ENCODE measurements around the gene MGLL. TPM values are rescaled to one million over a fixed set of nuclear protein-coding genes. Genes with fewer than 3 reads are reported as not detected.

MGLL gene
- total RNA-seq, 2 experiments from 2014 or later = 0.10 to 0.25 TPM

GRCh38 chr3:127749787-127750225 is 72.5 kb downstream of the MGLL start:
- no peaks in the 10 kb centered on the region for H3K36me3 Mint-ChIP-seq (ENCODE audit: low read depth)
- no peak overlapping the region for H3K4me3 Mint-ChIP-seq
- DNase-seq = no peak
- H3K27ac Mint-ChIP-seq = no peak overlapping the region
- H3K27me3 Mint-ChIP-seq = peaks cover 8% of the 10 kb centered on the region
- H3K4me1 Mint-ChIP-seq = peaks cover 4% of the 10 kb centered on the region
- ChIA-PET POLR2A (no interaction called here), CTCF (interaction anchor here (3.3 kb wide), 1 partner anchor 10 kb away, joined by 8 read pairs; no protein-coding TSS in a partner anchor)
- H3K9me3 Mint-ChIP-seq = no peaks in the 10 kb centered on the region

GRCh38 chr3:127749361-127749760 is 73.0 kb downstream of the MGLL start:
- H3K36me3 Mint-ChIP-seq (ENCODE audit: low read depth) = no peaks in the 10 kb centered on the region
- H3K27ac Mint-ChIP-seq = no peak overlapping the region
- peaks cover 4% of the 10 kb centered on the region for H3K4me1 Mint-ChIP-seq
- H3K27me3 Mint-ChIP-seq = peaks cover 8% of the 10 kb centered on the region
- CTCF ChIA-PET = interaction anchor here (3.3 kb wide), 1 partner anchor 11 kb away, joined by 8 read pairs; no protein-coding TSS in a partner anchor
- H3K9me3 Mint-ChIP-seq = no peaks in the 10 kb centered on the region
- DNase-seq = no peak
- H3K4me3 Mint-ChIP-seq = no peak overlapping the region
- POLR2A ChIA-PET = no interaction called here

- CTCF ChIA-PET = interaction anchor here (1.4 to 3.3 kb wide), 2 partner anchors 11 to 12 kb away, joined by 3 to 8 read pairs; no protein-coding TSS in a partner anchor
- no peaks in the 10 kb centered on the region for H3K36me3 Mint-ChIP-seq (ENCODE audit: low read depth)
- no peak overlapping the region for H3K4me3 Mint-ChIP-seq
Observed at GRCh38 chr3:127748754-127749327, 73.5 kb downstream of the MGLL start.

DNA sequence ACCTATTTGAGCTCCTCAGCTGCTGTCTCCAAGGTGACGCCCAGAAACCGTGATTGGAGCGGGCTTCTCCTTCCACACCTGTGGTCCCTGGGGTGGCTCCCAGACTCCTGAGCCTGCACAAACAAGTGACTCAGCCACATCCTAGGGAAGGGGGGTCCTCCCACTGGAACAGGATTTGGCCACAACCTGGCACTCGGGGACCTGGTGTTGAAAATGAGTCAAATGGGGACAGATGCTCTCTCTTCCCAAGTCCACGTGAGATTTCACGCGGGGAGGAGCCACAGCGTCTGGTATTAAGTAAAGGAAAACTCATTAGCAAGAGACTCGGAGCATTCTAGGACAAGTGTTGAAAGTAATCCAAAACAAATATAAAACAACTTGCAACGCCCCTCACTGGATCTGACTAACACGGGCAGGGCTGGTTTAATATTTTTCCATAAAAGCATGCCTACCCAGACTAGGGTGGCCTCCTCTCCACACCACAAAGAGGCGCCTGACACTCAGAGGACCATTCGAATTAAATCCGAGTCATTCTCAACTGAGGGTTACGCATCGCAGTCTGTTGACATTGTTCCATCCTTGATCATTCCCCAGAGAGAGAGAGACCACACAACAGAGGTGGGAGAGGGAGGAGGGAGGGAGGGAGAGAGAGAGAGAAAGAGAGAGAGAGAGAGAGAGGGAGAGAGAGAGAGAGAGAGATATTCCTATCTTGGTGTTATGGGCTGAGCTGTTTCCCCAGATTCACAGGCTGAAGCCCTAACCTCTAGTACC is 74.4 kb downstream of the MGLL start:
- no peaks in the 10 kb centered on the region for H3K9me3 Mint-ChIP-seq
- ChIA-PET CTCF (interaction anchor here (1.4 kb wide), 1 partner anchor 13 kb away, joined by 3 read pairs; no protein-coding TSS in a partner anchor), POLR2A (interaction anchor here (0.6 kb wide), 1 partner anchor 52 kb away, joined by 3 read pairs; no protein-coding TSS in a partner anchor)
- peaks cover 8% of the 10 kb centered on the region for H3K27me3 Mint-ChIP-seq
- H3K36me3 Mint-ChIP-seq (ENCODE audit: low read depth) = no peaks in the 10 kb centered on the region
- DNase-seq = no peak
- no peak overlapping the region for H3K27ac Mint-ChIP-seq
- H3K4me3 Mint-ChIP-seq = no peak overlapping the region
- peaks cover 4% of the 10 kb centered on the region for H3K4me1 Mint-ChIP-seq

More at GRCh38 chr3:127748754-127749327, 73.5 kb downstream of the MGLL start:
- DNase-seq = no peak
- no peak overlapping the region for H3K27ac Mint-ChIP-seq
- peaks cover 4% of the 10 kb centered on the region for H3K4me1 Mint-ChIP-seq
- POLR2A ChIA-PET = interaction anchor here (0.6 kb wide), 1 partner anchor 51 kb away, joined by 3 read pairs; no protein-coding TSS in a partner anchor
- no peaks in the 10 kb centered on the region for H3K9me3 Mint-ChIP-seq
- H3K27me3 Mint-ChIP-seq = peaks cover 8% of the 10 kb centered on the region

GRCh38 chr3:127747066-127747465 is 75.2 kb downstream of the MGLL start:
- H3K4me3 Mint-ChIP-seq = no peak overlapping the region
- H3K4me1 Mint-ChIP-seq = peaks cover 4% of the 10 kb centered on the region
- peaks cover 8% of the 10 kb centered on the region for H3K27me3 Mint-ChIP-seq
- ChIA-PET POLR2A (no interaction called here), CTCF (interaction anchor here (0.5 to 0.6 kb wide), 2 partner anchors 9 to 602 kb away, joined by 3 read pairs; no protein-coding TSS in a partner anchor)
- no peaks in the 10 kb centered on the region for H3K36me3 Mint-ChIP-seq (ENCODE audit: low read depth)
- H3K27ac Mint-ChIP-seq = no peak overlapping the region
- H3K9me3 Mint-ChIP-seq = no peaks in the 10 kb centered on the region
- DNase-seq = no peak

DNA sequence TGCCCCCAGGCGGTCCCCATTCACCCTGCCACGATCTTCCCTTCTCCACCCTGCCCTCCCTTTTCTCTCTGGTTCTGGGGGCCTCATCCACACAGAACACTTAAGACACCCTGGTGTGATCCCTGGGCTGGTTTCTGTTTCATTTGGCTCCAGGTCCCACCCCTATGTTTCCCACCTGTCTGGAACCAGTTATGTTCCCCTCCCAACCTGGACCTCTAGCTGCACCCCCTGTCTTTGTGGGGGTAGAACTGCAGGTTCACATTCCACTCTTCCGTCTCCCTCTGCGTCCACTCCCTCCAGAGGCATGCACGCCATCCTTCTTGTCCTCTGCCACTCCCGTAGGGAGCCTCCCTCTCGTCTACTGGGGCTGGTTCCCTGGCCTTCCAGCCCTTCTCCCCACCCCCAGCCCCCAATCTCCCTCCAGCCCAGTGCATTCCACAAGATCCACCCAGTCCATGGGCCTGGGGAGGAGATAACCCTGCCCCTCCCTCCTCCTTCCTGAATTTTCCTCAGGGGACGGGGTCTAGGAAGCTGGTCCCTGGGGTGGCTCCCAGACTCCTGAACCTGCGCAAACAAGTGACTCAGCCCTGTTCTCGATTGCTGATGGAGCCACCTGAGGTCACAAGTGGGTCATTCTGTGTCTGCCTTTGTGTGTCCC is 75.8 kb downstream of the MGLL start:
- CTCF ChIA-PET = interaction anchor here (0.5 to 1.3 kb wide), 4 partner anchors 9 to 602 kb away, joined by 3 to 4 read pairs (median 3); no protein-coding TSS in a partner anchor

DNA sequence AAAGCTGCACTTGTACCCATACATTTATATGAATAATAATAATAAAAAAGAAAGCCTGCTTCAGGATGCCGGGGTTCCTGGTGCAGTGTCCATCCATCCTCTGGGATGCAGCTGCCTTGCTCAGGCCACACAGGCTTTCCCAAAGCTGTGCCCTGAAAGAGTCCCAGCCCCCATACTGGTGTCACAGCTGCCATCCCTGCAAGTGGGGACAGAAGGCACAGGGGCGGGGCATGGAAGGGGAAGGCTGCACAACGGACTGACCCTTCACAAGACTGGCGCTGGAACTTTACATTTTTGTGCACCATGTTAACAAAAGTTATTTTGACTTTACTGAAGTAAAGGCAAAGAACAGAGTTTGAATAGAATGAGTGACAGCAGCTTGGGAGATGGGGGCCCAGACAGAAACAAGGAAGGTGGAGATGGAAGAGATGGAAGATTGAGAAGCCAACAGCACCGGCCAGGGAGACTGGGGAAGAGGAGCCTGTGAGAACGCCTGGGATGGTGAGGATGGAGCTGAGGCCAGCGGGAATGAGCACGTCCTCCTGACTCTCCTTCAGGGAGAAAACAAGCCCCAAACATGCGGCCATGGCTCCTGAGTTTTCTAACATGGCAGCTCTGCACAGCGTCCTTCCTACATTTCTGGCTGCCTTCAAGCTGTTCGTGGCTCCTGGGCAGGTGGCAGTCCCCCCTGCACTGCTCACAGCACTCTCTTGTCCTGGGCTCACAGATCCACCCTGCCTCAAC is 76.5 kb downstream of the MGLL start:
- CTCF ChIA-PET = interaction anchor here (1.1 to 1.3 kb wide), 2 partner anchors 10 to 12 kb away, joined by 3 to 4 read pairs; no protein-coding TSS in a partner anchor
- Mint-ChIP-seq H3K9me3 (no peaks in the 10 kb centered on the region), H3K27ac (no peak overlapping the region), H3K36me3 (ENCODE audit: low read depth) (no peaks in the 10 kb centered on the region), H3K4me1 (peaks cover 4% of the 10 kb centered on the region), H3K27me3 (peaks cover 5% of the 10 kb centered on the region), H3K4me3 (no peak overlapping the region)
- POLR2A ChIA-PET = no interaction called here
- DNase-seq = no peak

More for the DNA sequence above, 75.8 kb downstream of the MGLL start:
- Mint-ChIP-seq H3K27me3 (peaks cover 8% of the 10 kb centered on the region), H3K4me3 (no peak overlapping the region), H3K4me1 (peaks cover 4% of the 10 kb centered on the region), H3K9me3 (no peaks in the 10 kb centered on the region), H3K36me3 (ENCODE audit: low read depth) (no peaks in the 10 kb centered on the region), H3K27ac (no peak overlapping the region)
- DNase-seq = no peak
- POLR2A ChIA-PET = no interaction called here

DNA sequence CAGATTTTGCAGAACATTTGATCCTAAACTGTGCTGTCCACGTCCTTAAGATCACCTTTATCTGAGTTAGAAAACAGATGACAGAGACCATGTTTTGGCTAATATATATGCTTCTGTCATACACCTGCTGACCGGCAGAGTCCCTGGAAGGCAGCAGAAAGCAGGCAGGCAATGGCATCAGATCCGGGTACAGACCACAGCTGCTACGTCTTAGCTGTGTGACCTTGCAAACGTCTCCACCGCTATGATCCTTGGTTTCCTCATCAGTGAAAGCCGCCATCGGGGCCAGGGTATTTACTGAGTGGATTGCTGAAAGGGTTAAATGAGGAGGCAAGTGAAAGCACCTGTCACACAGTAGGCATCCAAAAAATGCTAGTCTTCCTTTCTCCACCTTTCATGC is 77.4 kb downstream of the MGLL start:
- no peak overlapping the region for H3K27ac Mint-ChIP-seq
- ChIA-PET CTCF (interaction anchor here (0.9 kb wide), 1 partner anchor 197 kb away, joined by 5 read pairs; no protein-coding TSS in a partner anchor), POLR2A (no interaction called here)
- no peaks in the 10 kb centered on the region for H3K36me3 Mint-ChIP-seq (ENCODE audit: low read depth)
- no peak for DNase-seq
- no peaks in the 10 kb centered on the region for H3K9me3 Mint-ChIP-seq
- H3K27me3 Mint-ChIP-seq = peaks cover 1% of the 10 kb centered on the region
- H3K4me3 Mint-ChIP-seq = no peak overlapping the region
- no peaks in the 10 kb centered on the region for H3K4me1 Mint-ChIP-seq

- Mint-ChIP-seq H3K36me3 (ENCODE audit: low read depth) (no peaks in the 10 kb centered on the region), H3K4me3 (no peak overlapping the region), H3K27ac (no peak overlapping the region), H3K27me3 (peaks cover 1% of the 10 kb centered on the region), H3K9me3 (no peaks in the 10 kb centered on the region), H3K4me1 (no peaks in the 10 kb centered on the region)
- ChIA-PET POLR2A (no interaction called here), CTCF (interaction anchor here (0.9 kb wide), 1 partner anchor 196 kb away, joined by 5 read pairs; no protein-coding TSS in a partner anchor)
- DNase-seq = no peak
Observed at GRCh38 chr3:127744253-127744815, 78.0 kb downstream of the MGLL start.

GRCh38 chr3:127743351-127744252 is 78.7 kb downstream of the MGLL start:
- Mint-ChIP-seq H3K36me3 (ENCODE audit: low read depth) (no peaks in the 10 kb centered on the region), H3K4me1 (no peaks in the 10 kb centered on the region), H3K4me3 (no peak overlapping the region), H3K27ac (no peak overlapping the region), H3K9me3 (no peaks in the 10 kb centered on the region), H3K27me3 (peaks cover 1% of the 10 kb centered on the region)
- POLR2A ChIA-PET = no interaction called here
- DNase-seq = no peak
- CTCF ChIA-PET = interaction anchor here (0.8 to 0.9 kb wide), 2 partner anchors 27 to 196 kb away, joined by 3 to 5 read pairs; no protein-coding TSS in a partner anchor

GRCh38 chr3:127742580-127742979 is 79.7 kb downstream of the MGLL start:
- DNase-seq = no peak
- H3K4me3 Mint-ChIP-seq = no peak overlapping the region
- ChIA-PET POLR2A (no interaction called here), CTCF (interaction anchor here (0.8 kb wide), 1 partner anchor 28 kb away, joined by 3 read pairs; no protein-coding TSS in a partner anchor)
- H3K9me3 Mint-ChIP-seq = no peaks in the 10 kb centered on the region
- H3K27ac Mint-ChIP-seq = no peak overlapping the region
- H3K27me3 Mint-ChIP-seq = peaks cover 1% of the 10 kb centered on the region
- H3K4me1 Mint-ChIP-seq = peaks cover 8% of the 10 kb centered on the region
- H3K36me3 Mint-ChIP-seq (ENCODE audit: low read depth) = no peaks in the 10 kb centered on the region
